Mesenchymal stem cell (in vitro differentiated cells and primary cell): ENCODE data around the gene CPLX1.

ENCODE experiments used
- DNase-seq: peaks from one replicate; pipeline ENCODE4 v3.0.0-alpha.2; 2013
- H2AFZ ChIP-seq: one replicate; pipeline ENCODE4 v1.6.1; 2013; ENCODE audit warnings: low read depth, mild to moderate bottlenecking, control low read depth, inconsistent platforms, low read length, moderate library complexity
- H2AK5ac ChIP-seq: 2 replicates; pipeline ENCODE4 v1.6.1; 2013; ENCODE audit warnings: low read length, moderate library complexity, mild to moderate bottlenecking, inconsistent platforms; ENCODE audit not compliant: severe bottlenecking
- H2BK120ac ChIP-seq: one replicate; pipeline ENCODE4 v1.6.1; 2013; ENCODE audit warnings: low read depth, mild to moderate bottlenecking, inconsistent platforms, low read length, moderate library complexity
- H2BK12ac ChIP-seq, 2 experiments: one replicate each; pipeline ENCODE4 v1.6.1; 2013; ENCODE audit warnings: inconsistent platforms in 2 of 2, low read length in 2 of 2, mild to moderate bottlenecking in 2 of 2, moderate library complexity in 2 of 2, control low read depth in 1 of 2
- H2BK15ac ChIP-seq: one replicate; pipeline ENCODE4 v1.6.1; 2013; ENCODE audit warnings: mild to moderate bottlenecking, low read depth, inconsistent platforms; ENCODE audit not compliant: poor library complexity, severe bottlenecking
- H2BK5ac ChIP-seq: 2 replicates; pipeline ENCODE4 v1.6.1; 2013; ENCODE audit warnings: low read depth, mild to moderate bottlenecking, low read length, control low read depth, inconsistent platforms; ENCODE audit not compliant: poor library complexity, severe bottlenecking
- H3K14ac ChIP-seq, 2 experiments: one replicate each; pipeline ENCODE4 v1.6.1; 2013; ENCODE audit warnings: inconsistent platforms in 2 of 2, low read length in 2 of 2, control low read depth in 1 of 2, mild to moderate bottlenecking in 1 of 2, moderate library complexity in 1 of 2
- H3K18ac ChIP-seq, 2 experiments: one replicate each; pipeline ENCODE4 v1.6.1; 2013; ENCODE audit warnings: inconsistent platforms in 2 of 2, low read length in 2 of 2, control low read depth in 1 of 2, low read depth in 1 of 2, mild to moderate bottlenecking in 1 of 2
- H3K23ac ChIP-seq, 2 experiments: one replicate each; pipeline ENCODE4 v1.6.1; 2013; ENCODE audit warnings: inconsistent platforms in 2 of 2, low read length in 2 of 2, mild to moderate bottlenecking in 2 of 2, moderate library complexity in 2 of 2, control low read depth in 1 of 2
- H3K27ac ChIP-seq: 2 replicates; pipeline ENCODE4 v1.5.1; 2013; ENCODE audit warnings: mild to moderate bottlenecking, moderate library complexity, low read length, control low read depth, inconsistent platforms; ENCODE audit not compliant: poor library complexity, severe bottlenecking
- H3K27me3 ChIP-seq, 2 experiments: 2 replicates each; pipeline versions ENCODE4 v1.6.1 to v1.7.0; 2013; ENCODE audit warnings: low read length in 2 of 2, mild to moderate bottlenecking in 2 of 2, moderate library complexity in 2 of 2, control low read depth in 1 of 2, inconsistent platforms in 1 of 2; ENCODE audit not compliant: control insufficient read depth in 1 of 2, insufficient read depth in 1 of 2
- H3K36me3 ChIP-seq, 2 experiments: 2 replicates each; pipeline versions ENCODE4 v1.6.1 to v1.7.0; 2013; ENCODE audit warnings: low read length in 2 of 2, control low read depth in 1 of 2, inconsistent platforms in 1 of 2, low read depth in 1 of 2, mild to moderate bottlenecking in 1 of 2; ENCODE audit not compliant: insufficient read depth in 2 of 2, control insufficient read depth in 1 of 2
- H3K4ac ChIP-seq, 2 experiments: one replicate each; pipeline ENCODE4 v1.6.1; 2013; ENCODE audit warnings: inconsistent platforms in 2 of 2, low read length in 2 of 2, mild to moderate bottlenecking in 2 of 2, moderate library complexity in 2 of 2, control low read depth in 1 of 2, low read depth in 1 of 2
- H3K4me1 ChIP-seq: 2 replicates; pipeline ENCODE4 v1.6.1; 2013; ENCODE audit warnings: low read depth, low read length, control low read depth; ENCODE audit not compliant: control insufficient read depth, insufficient read depth
- H3K4me2 ChIP-seq: 2 replicates; pipeline ENCODE4 v1.6.1; 2013; ENCODE audit warnings: low read length, mild to moderate bottlenecking, inconsistent platforms; ENCODE audit not compliant: poor library complexity, severe bottlenecking
- H3K4me3 ChIP-seq, 2 experiments: 2 replicates each; pipeline versions ENCODE4 v1.5.1 to v1.7.0; 2013; ENCODE audit warnings: low read length in 2 of 2, mild to moderate bottlenecking in 2 of 2, control low read depth in 1 of 2, low read depth in 1 of 2; ENCODE audit not compliant: insufficient read depth in 1 of 2
- H3K79me1 ChIP-seq: replicated peaks from 2 replicates; pipeline ENCODE4 v1.6.1; 2013; ENCODE audit warnings: mild to moderate bottlenecking, control low read depth, low read length, inconsistent platforms; ENCODE audit not compliant: poor library complexity, severe bottlenecking
- H3K9ac ChIP-seq: 2 replicates; pipeline ENCODE4 v1.7.0; 2013; ENCODE audit warnings: mild to moderate bottlenecking, low read length, moderate library complexity
- H3K9me3 ChIP-seq: 2 replicates; pipeline ENCODE4 v1.7.0; 2013; ENCODE audit warnings: mild to moderate bottlenecking, low read length; ENCODE audit not compliant: control insufficient read depth
- H4K8ac ChIP-seq: one replicate; pipeline ENCODE4 v1.6.1; 2013; ENCODE audit warnings: inconsistent platforms, mild to moderate bottlenecking, low read length, moderate library complexity
- H4K91ac ChIP-seq: one replicate; pipeline ENCODE4 v1.6.1; 2013; ENCODE audit warnings: mild to moderate bottlenecking, low read length, inconsistent platforms
- WGBS: methylation state at CpG from one replicate; pipeline ENCODE4 v1.1.7; 2013; ENCODE audit warnings: mixed read lengths; 5-methylcytosine and 5-hydroxymethylcytosine counted together

Gene CPLX1

DNA sequence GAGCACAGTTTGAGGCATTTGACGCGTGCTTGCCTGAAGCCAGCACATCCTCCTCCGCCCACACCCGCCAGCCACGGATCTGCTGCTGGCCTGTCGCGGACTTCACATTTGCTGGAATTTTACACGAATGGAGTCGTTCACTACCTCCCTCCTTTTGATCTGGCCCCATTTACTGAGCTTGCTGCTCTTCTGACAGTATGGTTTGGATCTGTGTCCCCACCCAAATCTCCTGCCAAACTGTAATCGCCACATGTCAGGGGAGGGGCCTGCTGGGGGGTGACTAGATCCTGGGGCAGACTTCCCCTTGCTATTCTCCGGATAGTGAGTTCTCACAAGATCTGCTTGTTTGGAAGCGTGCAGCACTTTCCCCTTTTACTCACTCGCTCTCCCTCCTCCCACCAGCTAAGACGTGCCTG is 19.9 kb upstream of the CPLX1 start:
- no peak for DNase-seq
- Histone ChIP-seq H3K23ac (peak overlapping the region in 1 of 2 experiments; percentile 40), H2BK120ac (no peak overlapping the region), H3K27me3 (no peaks in the 10 kb centered on the region), H3K4ac (no peak overlapping the region), H3K14ac (peak overlapping the region in 1 of 2 experiments; percentile 28), H3K4me3 (peak overlapping the region in 1 of 2 experiments; percentile 56), H4K8ac (no peak overlapping the region), H4K91ac (no peak overlapping the region), H3K4me1 (peaks cover 11% of the 10 kb centered on the region), H3K79me1 (no peaks in the 10 kb centered on the region), H3K9me3 (no peaks in the 10 kb centered on the region), H3K9ac (peak overlapping the region; percentile 73), H2BK5ac (no peak overlapping the region), H2AFZ (no peak overlapping the region), H3K4me2 (no peak overlapping the region), H2AK5ac (no peak overlapping the region), H2BK15ac (no peak overlapping the region), H3K18ac (no peak overlapping the region), H3K36me3 (peaks cover 29 to 54% of the 10 kb centered on the region in 2 experiments), H2BK12ac (no peak overlapping the region), H3K27ac (no peak overlapping the region)
- 83% methylated on average over 14 of the region's 14 CpGs for WGBS

GRCh38 chr4:845233-845835 is 19.4 kb upstream of the CPLX1 start:
- Histone ChIP-seq H3K27ac (no peak overlapping the region), H3K23ac (peak overlapping the region in 1 of 2 experiments; percentile 40), H3K4me2 (no peak overlapping the region), H4K91ac (no peak overlapping the region), H3K18ac (no peak overlapping the region), H2AK5ac (no peak overlapping the region), H3K79me1 (no peaks in the 10 kb centered on the region), H3K4ac (no peak overlapping the region), H3K4me1 (peaks cover 11% of the 10 kb centered on the region), H3K4me3 (peak overlapping the region in 1 of 2 experiments; percentile 56), H2BK120ac (no peak overlapping the region), H3K9me3 (no peaks in the 10 kb centered on the region), H3K27me3 (no peaks in the 10 kb centered on the region), H3K9ac (peak overlapping the region; percentile 73), H4K8ac (peak overlapping the region; percentile 71), H3K14ac (peak overlapping the region in 1 of 2 experiments; percentile 57), H3K36me3 (peaks cover 26 to 49% of the 10 kb centered on the region in 2 experiments), H2BK12ac (no peak overlapping the region), H2AFZ (no peak overlapping the region), H2BK5ac (no peak overlapping the region), H2BK15ac (no peak overlapping the region)
- peak; percentile 10 for DNase-seq
- 81% methylated on average over 9 of the region's 9 CpGs for WGBS

- Histone ChIP-seq H4K91ac (no peak overlapping the region), H3K27me3 (no peaks in the 10 kb centered on the region), H3K4me2 (no peak overlapping the region), H3K36me3 (peaks cover 20 to 43% of the 10 kb centered on the region in 2 experiments), H4K8ac (no peak overlapping the region), H3K4ac (no peak overlapping the region), H2BK5ac (no peak overlapping the region), H3K23ac (no peak overlapping the region), H3K9me3 (no peaks in the 10 kb centered on the region), H2BK120ac (no peak overlapping the region), H2BK12ac (no peak overlapping the region), H3K79me1 (no peaks in the 10 kb centered on the region), H3K4me1 (peaks cover 11% of the 10 kb centered on the region), H3K9ac (peak overlapping the region; percentile 73), H2AK5ac (no peak overlapping the region), H3K14ac (peak overlapping the region in 1 of 2 experiments; percentile 18), H3K18ac (no peak overlapping the region), H3K27ac (no peak overlapping the region), H2BK15ac (no peak overlapping the region), H3K4me3 (peak overlapping the region in 1 of 2 experiments; percentile 51), H2AFZ (no peak overlapping the region)
- DNase-seq, result no peak
- 98% methylated on average over 10 of the region's 10 CpGs for WGBS
These were observed 18.9 kb upstream of the CPLX1 start for GRCh38 chr4:844752-845232.

- H3K27ac ChIP-seq, result no peak overlapping the region
- no peak overlapping the region for H2BK120ac ChIP-seq
- H3K4me2 ChIP-seq, result no peak overlapping the region
- H4K8ac ChIP-seq, result no peak overlapping the region
- peaks cover 6 to 11% of the 10 kb centered on the region in 2 experiments for H3K36me3 ChIP-seq
- no peak overlapping the region for H2AK5ac ChIP-seq
- WGBS, result 100% methylated on average over 1 of the region's 4 CpGs
- H2BK15ac ChIP-seq, result no peak overlapping the region
- H3K4ac ChIP-seq, result no peak overlapping the region
- peaks cover 17% of the 10 kb centered on the region for H3K9me3 ChIP-seq
- no peak overlapping the region for H3K18ac ChIP-seq
- H3K79me1 ChIP-seq, result no peaks in the 10 kb centered on the region
- H3K27me3 ChIP-seq, result no peaks in the 10 kb centered on the region
- no peak overlapping the region for H2BK12ac ChIP-seq
- H3K4me1 ChIP-seq, result peaks cover 1% of the 10 kb centered on the region
- no peak overlapping the region for H3K14ac ChIP-seq
- no peak overlapping the region for H3K4me3 ChIP-seq
- DNase-seq, result no peak
- no peak overlapping the region for H4K91ac ChIP-seq
- H2AFZ ChIP-seq, result no peak overlapping the region
- H3K23ac ChIP-seq, result no peak overlapping the region
- H3K9ac ChIP-seq, result no peak overlapping the region
- no peak overlapping the region for H2BK5ac ChIP-seq
These were observed 13.9 kb upstream of the CPLX1 start for GRCh38 chr4:839675-840443.
